CD14-positive monocyte (primary cell): ENCODE measurements around the gene LRP10. TPM values are rescaled to one million over a fixed set of nuclear protein-coding genes. Genes with fewer than 3 reads are reported as not detected.

Source experiments
- DNase-seq, 3 donors: peaks; one replicate each; pipeline ENCODE4 v3.0.0-alpha.2; 2011 to 2022
- H2AFZ ChIP-seq: 2 replicates; pipeline ENCODE4 v1.6.0; 2012; ENCODE audit warnings: mild to moderate bottlenecking, low read depth, low read length, inconsistent platforms; ENCODE audit not compliant: insufficient read depth, poor library complexity, severe bottlenecking
- H3K27ac ChIP-seq, 2 donors: 1 replicate in 1 of 2; 2 replicates in 1 of 2; pipeline ENCODE4 v1.5.1; 2012 to 2013; ENCODE audit warnings: low read length in 2 of 2, control low read depth in 1 of 2, inconsistent platforms in 1 of 2, low read depth in 1 of 2, mild to moderate bottlenecking in 1 of 2
- H3K27me3 ChIP-seq, 2 donors: one replicate each; pipeline versions ENCODE4 v1.6.0 to v1.6.1; 2011 to 2013; ENCODE audit warnings: low read length in 2 of 2; ENCODE audit not compliant: control insufficient read depth in 2 of 2, insufficient read depth in 2 of 2
- H3K36me3 ChIP-seq, 2 donors: replicated peaks in 1 of 2; 1 replicate in 1 of 2; 2 replicates in 1 of 2; pipeline versions ENCODE4 v1.5.1 to v1.6.1; 2012 to 2013; ENCODE audit warnings: low read length in 2 of 2, control low read depth in 1 of 2, inconsistent platforms in 1 of 2, mild to moderate bottlenecking in 1 of 2; ENCODE audit not compliant: insufficient read depth in 2 of 2, control insufficient read depth in 1 of 2
- H3K4me1 ChIP-seq, 2 donors: 1 replicate in 1 of 2; 2 replicates in 1 of 2; pipeline versions ENCODE4 v1.5.1 to v1.6.1; 2012 to 2013; ENCODE audit warnings: low read length in 2 of 2, control low read depth in 1 of 2, inconsistent platforms in 1 of 2, mild to moderate bottlenecking in 1 of 2, moderate library complexity in 1 of 2; ENCODE audit not compliant: insufficient read depth in 2 of 2, control insufficient read depth in 1 of 2
- H3K4me2 ChIP-seq: replicated peaks from 2 replicates; pipeline ENCODE3; 2012; ENCODE audit warnings: low read length, moderate library complexity, mild to moderate bottlenecking; ENCODE audit not compliant: poor library complexity, severe bottlenecking; ENCODE audit errors: extremely low read depth
- H3K4me3 ChIP-seq, 3 experiments: fragments of 200-600 bp in 1 of 3; sonication (generic) in 1 of 3; replicated peaks in 1 of 3; 1 replicate in 2 of 3; 2 replicates in 1 of 3; pipeline ENCODE4 v1.5.1; 2011 to 2013; ENCODE audit warnings: low read length in 3 of 3, mild to moderate bottlenecking in 3 of 3, control low read depth in 2 of 3, low read depth in 2 of 3, inconsistent platforms in 1 of 3, moderate library complexity in 1 of 3
- H3K79me2 ChIP-seq: 2 replicates; pipeline ENCODE4 v1.6.0; 2012; ENCODE audit warnings: mild to moderate bottlenecking, control low read depth, inconsistent platforms, low read length, moderate library complexity; ENCODE audit not compliant: insufficient read depth
- H3K9ac ChIP-seq: 2 replicates; pipeline ENCODE4 v1.6.0; 2017; ENCODE audit warnings: low read length, mild to moderate bottlenecking; ENCODE audit not compliant: insufficient read depth, poor library complexity, severe bottlenecking
- H3K9me3 ChIP-seq, 2 donors: replicated peaks in 1 of 2; 1 replicate in 1 of 2; 2 replicates in 1 of 2; pipeline versions ENCODE4 v1.5.1 to v1.6.1; 2012 to 2013; ENCODE audit warnings: low read length in 2 of 2, control low read depth in 1 of 2; ENCODE audit not compliant: control insufficient read depth in 1 of 2, insufficient read depth in 1 of 2
- H4K20me1 ChIP-seq: 2 replicates; pipeline ENCODE4 v1.6.0; 2012; ENCODE audit warnings: mild to moderate bottlenecking, low read length, control low read depth, moderate library complexity; ENCODE audit not compliant: insufficient read depth
- H3K27ac Mint-ChIP-seq, 7 donors: one replicate each; pipeline ENCODE4 v1.8.0; 2020; ENCODE audit warnings: mild to moderate bottlenecking in 7 of 7, mixed read lengths in 7 of 7, moderate library complexity in 6 of 7, inconsistent platforms in 2 of 7
- H3K27me3 Mint-ChIP-seq, 3 donors: one replicate each; pipeline ENCODE4 v1.8.0; 2021 to 2022; ENCODE audit warnings: low read depth in 3 of 3, mild to moderate bottlenecking in 3 of 3, mixed read lengths in 3 of 3, moderate library complexity in 3 of 3, inconsistent platforms in 1 of 3
- H3K36me3 Mint-ChIP-seq, 2 donors: one replicate each; pipeline ENCODE4 v1.8.0; 2020; ENCODE audit warnings: mixed read lengths in 2 of 2, inconsistent platforms in 1 of 2, mild to moderate bottlenecking in 1 of 2
- H3K4me1 Mint-ChIP-seq: one replicate; pipeline ENCODE4 v1.8.0; 2020; ENCODE audit warnings: mild to moderate bottlenecking, mixed read lengths
- H3K4me3 Mint-ChIP-seq, 2 donors: one replicate each; pipeline ENCODE4 v1.8.0; 2020; ENCODE audit warnings: mild to moderate bottlenecking in 2 of 2, mixed read lengths in 2 of 2, moderate library complexity in 1 of 2
- H3K9me3 Mint-ChIP-seq, 7 donors: one replicate each; pipeline ENCODE4 v1.8.0; 2020 to 2022; ENCODE audit warnings: mixed read lengths in 7 of 7, mild to moderate bottlenecking in 6 of 7, moderate library complexity in 6 of 7, inconsistent platforms in 2 of 7
- WGBS: methylation state at CpG from one replicate; pipeline ENCODE4 v1.1.5; 2013; ENCODE audit warnings: missing lambda C conversion rate; ENCODE audit not compliant: insufficient coverage; 5-methylcytosine and 5-hydroxymethylcytosine counted together
- intact Hi-C, 2 donors: fragments of 100-400 bp; cut with micrococcal nuclease; formaldehyde crosslinking; loops; one replicate each; pipeline versions ENCODE4 v1.15.0 to v1.15.1; 2023
- polyA plus RNA-seq, 3 donors: library from polyadenylated mRNA; depleted of rRNA in 1 of 3; unstranded in 2 of 3; stranded (reverse) in 1 of 3; fragments of 300-500 nt in 2 of 3; fragments of >200 nt in 1 of 3; fragmentation: Illumina TruSeq in 2 of 3; gene quantifications; 1 replicate in 2 of 3; 2 replicates in 1 of 3; pipeline ENCODE4 v1.2.3, GENCODE V29; 2012 to 2021
- TF ChIP-seq, protein P1 (sequence below): fragments of 200-600 bp; IDR thresholded peaks from one replicate; pipeline ENCODE4 v1.8.0; 2022; ENCODE audit warnings: antibody characterized with exemption, mild to moderate bottlenecking

The LRP10 gene
- polyA plus RNA-seq, 3 donors = 39.0 to 65.1 (median 51.5) TPM

DNA sequence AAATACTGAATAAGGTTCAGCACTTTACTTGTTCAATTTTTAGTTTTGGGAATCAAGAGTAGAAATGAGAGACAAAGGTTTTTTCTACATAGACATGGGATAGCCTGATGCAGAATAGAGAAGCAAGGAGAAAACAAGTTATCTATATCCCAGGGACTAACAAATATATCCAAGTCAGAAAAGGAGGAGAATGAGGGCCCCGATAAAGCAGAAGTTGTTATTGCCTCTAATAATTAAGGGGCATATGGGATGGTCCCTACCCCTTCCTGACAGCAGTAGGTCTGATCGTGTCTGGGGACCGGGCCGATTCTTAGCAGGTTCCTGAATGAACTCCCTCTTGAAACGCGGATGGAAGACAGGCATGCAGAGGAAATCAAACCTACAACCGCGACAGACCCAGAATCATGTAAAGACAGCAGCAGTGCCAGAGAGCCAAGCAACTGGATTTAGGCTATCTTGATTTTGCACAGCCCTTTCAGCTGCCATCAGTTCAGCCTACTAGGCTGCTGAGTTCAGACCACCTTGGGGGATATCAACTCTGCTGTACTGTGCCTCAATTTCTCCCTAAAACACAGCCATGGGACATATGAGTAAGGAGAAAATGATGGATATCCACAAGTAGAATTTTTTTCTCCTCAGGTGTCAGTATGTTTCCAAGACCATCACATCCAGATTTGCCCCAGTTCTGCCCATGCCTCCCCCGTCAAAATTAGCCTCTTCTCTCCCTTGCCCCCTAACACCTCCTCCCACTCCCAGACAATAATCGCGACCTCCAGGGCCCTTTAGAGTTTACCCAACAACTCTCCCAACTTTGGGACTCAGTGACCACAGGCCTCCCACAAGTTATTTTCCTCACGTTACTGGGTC, 56.9 kb downstream of the LRP10 start:
- no peaks in the 10 kb centered on the region for H3K9me3 Mint-ChIP-seq
- Histone ChIP-seq H3K4me2 (peak overlapping the region; percentile 96), H4K20me1 (no peaks in the 10 kb centered on the region), H3K9me3 (no peaks in the 10 kb centered on the region), H3K79me2 (peaks cover 15% of the 10 kb centered on the region), H3K27ac (peak overlapping the region; percentile 65 to 84), H3K4me3 (peak overlapping the region; percentile 90 to 98 (median 96)), H3K27me3 (no peaks in the 10 kb centered on the region), H3K9ac (peak overlapping the region; percentile 85), H3K4me1 (peaks cover 19 to 34% of the 10 kb centered on the region in 2 donors), H2AFZ (peak overlapping the region; percentile 97), H3K36me3 (peaks cover 15 to 38% of the 10 kb centered on the region in 2 donors)
- TF ChIP-seq, protein P1, sequence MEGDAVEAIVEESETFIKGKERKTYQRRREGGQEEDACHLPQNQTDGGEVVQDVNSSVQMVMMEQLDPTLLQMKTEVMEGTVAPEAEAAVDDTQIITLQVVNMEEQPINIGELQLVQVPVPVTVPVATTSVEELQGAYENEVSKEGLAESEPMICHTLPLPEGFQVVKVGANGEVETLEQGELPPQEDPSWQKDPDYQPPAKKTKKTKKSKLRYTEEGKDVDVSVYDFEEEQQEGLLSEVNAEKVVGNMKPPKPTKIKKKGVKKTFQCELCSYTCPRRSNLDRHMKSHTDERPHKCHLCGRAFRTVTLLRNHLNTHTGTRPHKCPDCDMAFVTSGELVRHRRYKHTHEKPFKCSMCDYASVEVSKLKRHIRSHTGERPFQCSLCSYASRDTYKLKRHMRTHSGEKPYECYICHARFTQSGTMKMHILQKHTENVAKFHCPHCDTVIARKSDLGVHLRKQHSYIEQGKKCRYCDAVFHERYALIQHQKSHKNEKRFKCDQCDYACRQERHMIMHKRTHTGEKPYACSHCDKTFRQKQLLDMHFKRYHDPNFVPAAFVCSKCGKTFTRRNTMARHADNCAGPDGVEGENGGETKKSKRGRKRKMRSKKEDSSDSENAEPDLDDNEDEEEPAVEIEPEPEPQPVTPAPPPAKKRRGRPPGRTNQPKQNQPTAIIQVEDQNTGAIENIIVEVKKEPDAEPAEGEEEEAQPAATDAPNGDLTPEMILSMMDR = no peak
- peaks cover 33 to 41% of the 10 kb centered on the region in 2 donors for H3K36me3 Mint-ChIP-seq
- DNase-seq = no peak
- no peak overlapping the region for H3K4me3 Mint-ChIP-seq
- no peaks in the 10 kb centered on the region for H3K27me3 Mint-ChIP-seq
- intact Hi-C loops = loop anchor here in 1 of 2 donors (1.0 to 10.0 kb wide), 2 partner anchors 9 to 1186 kb away; partner anchors contain the start of genes DCAF11, NRL and RBM23
- peaks cover 8% of the 10 kb centered on the region for H3K4me1 Mint-ChIP-seq
- WGBS = 2% methylated on average over 11 of the region's 12 CpGs
- H3K27ac Mint-ChIP-seq = peak overlapping the region in 2 of 7 donors; percentile 28 to 85

DNA sequence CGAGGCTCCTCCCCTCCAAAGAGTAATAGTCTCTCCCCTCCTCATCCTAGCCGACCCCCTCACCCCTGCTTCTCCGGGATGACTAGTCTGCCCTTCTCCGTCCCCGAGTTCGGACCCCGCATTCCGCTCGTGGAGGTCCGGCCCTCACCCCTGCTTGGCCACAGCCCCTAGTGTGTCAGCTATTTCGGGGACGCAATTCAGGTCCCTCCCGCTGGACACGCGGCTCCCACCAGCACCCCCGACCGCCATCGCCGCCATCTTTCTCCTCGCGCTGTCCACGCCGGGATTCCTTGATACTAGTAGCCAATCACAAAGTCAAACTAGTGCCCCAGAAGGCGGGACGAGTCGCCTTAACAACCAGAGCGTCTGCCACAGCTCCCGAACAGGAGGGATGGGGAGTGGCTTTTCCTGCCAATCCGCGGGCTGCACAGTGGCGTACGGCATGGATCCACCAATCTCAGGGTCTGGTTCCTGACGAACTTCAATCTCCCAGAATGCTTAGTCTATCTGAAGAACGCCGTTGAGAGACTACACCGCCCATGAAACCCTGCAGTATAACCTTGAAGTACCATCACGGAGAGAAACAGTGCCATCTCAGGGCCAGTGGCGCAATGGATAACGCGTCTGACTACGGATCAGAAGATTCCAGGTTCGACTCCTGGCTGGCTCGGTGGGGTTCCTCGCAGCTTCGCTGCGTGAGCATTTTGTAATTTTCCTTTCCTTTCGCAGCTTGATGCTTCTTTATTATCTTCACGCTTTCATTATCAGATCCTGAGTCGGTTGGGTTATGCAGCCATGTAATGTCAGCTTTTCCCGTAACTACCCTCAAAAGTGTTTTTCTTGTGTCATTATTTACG, 57.8 kb downstream of the LRP10 start, which contains the start of gene PRMT5:
TSS of gene PRMT5 (minus strand) at position 273 of the 857 bp plus-strand sequence. CDS start at position 258, 15 bp downstream.
- intact Hi-C loops = loop anchor here in 1 of 2 donors (1.0 to 10.0 kb wide), 2 partner anchors 10 to 1185 kb away; partner anchors contain the start of genes DCAF11, NRL and RBM23
- under 1% methylated on average over 39 of the region's 51 CpGs for WGBS
- no peaks in the 10 kb centered on the region for H4K20me1 ChIP-seq
- H3K4me2 ChIP-seq = peak within 1 kb of the TSS; percentile 96
- peak within 1 kb of the TSS; percentile 90 to 98 (median 96) for H3K4me3 ChIP-seq
- Mint-ChIP-seq H3K4me3 (no peak within 1 kb of the TSS), H3K27ac (peak within 1 kb of the TSS in 2 of 7 donors; percentile 28 to 85), H3K27me3 (no peaks in the 10 kb centered on the region), H3K36me3 (peaks cover 25 to 35% of the 10 kb centered on the region in 2 donors), H3K4me1 (peaks cover 8% of the 10 kb centered on the region), H3K9me3 (no peaks in the 10 kb centered on the region)
- peaks cover 19 to 34% of the 10 kb centered on the region in 2 donors for H3K4me1 ChIP-seq
- H3K27ac ChIP-seq = peak within 1 kb of the TSS; percentile 65 to 86
- H3K79me2 ChIP-seq = peaks cover 15% of the 10 kb centered on the region
- TF ChIP-seq, protein P1 = no peak
- no peaks in the 10 kb centered on the region for H3K27me3 ChIP-seq
- peak within 1 kb of the TSS; percentile 97 for H2AFZ ChIP-seq
- H3K9ac ChIP-seq = peak within 1 kb of the TSS; percentile 85
- peak; percentile 99 to 100 (median 99) for DNase-seq
- no peaks in the 10 kb centered on the region for H3K9me3 ChIP-seq
- H3K36me3 ChIP-seq = peaks cover 7 to 30% of the 10 kb centered on the region in 2 donors
